HCEC 1CT (cell line): Measurements from ENCODE around the gene SUCLA2.
A peak's percentile ranks its signal among the peaks of the same experiment; 100 is the strongest.
"Not testable (repeated sequence)": the region's sequence is repeated elsewhere in the genome, so short reads cannot be mapped to it uniquely, and the experiment has no call there.

Source experiments
- DNase-seq: peaks from one replicate; pipeline ENCODE4 v3.0.0-alpha.2; 2017

Gene SUCLA2

GRCh38 chr13:47990920-47991466 is 10.1 kb downstream of the SUCLA2 start:
- no peak for DNase-seq

GRCh38 chr13:47990427-47990826 is 10.6 kb downstream of the SUCLA2 start:
- DNase-seq = no peak

GRCh38 chr13:47983070-47983469 is 18.0 kb downstream of the SUCLA2 start:
- DNase-seq = no peak

- DNase-seq = no peak
Measured at GRCh38 chr13:47976325-47976724, 24.7 kb downstream of the SUCLA2 start.

- no peak for DNase-seq
Measured at GRCh38 chr13:47964863-47965262, 36.2 kb downstream of the SUCLA2 start.

- DNase-seq = no peak
Measured at GRCh38 chr13:47962237-47962636, 38.8 kb downstream of the SUCLA2 start.

GRCh38 chr13:47959468-47960247 is 41.4 kb downstream of the SUCLA2 start:
- no peak for DNase-seq

GRCh38 chr13:47957073-47957472 is 44.0 kb downstream of the SUCLA2 start:
- no peak for DNase-seq

- DNase-seq = no peak
Measured at GRCh38 chr13:47955836-47956235, 45.2 kb downstream of the SUCLA2 start.

GRCh38 chr13:47949799-47950198 is 51.3 kb downstream of the SUCLA2 start:
- DNase-seq = no peak

- DNase-seq = peak; percentile 47
Measured at GRCh38 chr13:47945738-47946137, 55.3 kb downstream of the SUCLA2 start.

GRCh38 chr13:47945146-47945545 is 55.9 kb downstream of the SUCLA2 start:
- DNase-seq = not testable (repeated sequence)

GRCh38 chr13:47934371-47934770 is 66.7 kb downstream of the SUCLA2 start:
- DNase-seq = no peak

- DNase-seq = peak; percentile 8
Measured at GRCh38 chr13:47932950-47933923, 67.8 kb downstream of the SUCLA2 start.

GRCh38 chr13:47930649-47931165 is 70.4 kb downstream of the SUCLA2 start:
- DNase-seq = no peak

GRCh38 chr13:47929156-47929555 is 71.9 kb downstream of the SUCLA2 start:
- DNase-seq = no peak

- DNase-seq = no peak
Measured at GRCh38 chr13:47917022-47917574, 84.0 kb downstream of the SUCLA2 start.

GRCh38 chr13:47908197-47908902 is 92.7 kb downstream of the SUCLA2 start:
- no peak for DNase-seq

- DNase-seq = no peak
Measured at GRCh38 chr13:47904891-47905290, 96.2 kb downstream of the SUCLA2 start.

- DNase-seq = no peak
Measured at GRCh38 chr13:47904241-47904640, 96.8 kb downstream of the SUCLA2 start.

GRCh38 chr13:47903836-47904235 is 97.2 kb downstream of the SUCLA2 start:
- peak; percentile 88 for DNase-seq

GRCh38 chr13:47901441-47901840 is 99.6 kb downstream of the SUCLA2 start:
- DNase-seq = peak; percentile 23
